Activated B cell treated with CpG ODN at 0.5 μM for 24 hours (primary cell): ENCODE results near the gene CDK14. TPM values are rescaled to one million over a fixed set of nuclear protein-coding genes. Genes with fewer than 3 reads are reported as not detected.

Experiments
- ATAC-seq: fragments of 200-7000 bp; cut with Tn5 transposase; one replicate; pipeline ENCODE4 v1.10.0; 2021; ENCODE audit warnings: low read depth, mild to moderate bottlenecking, moderate library complexity
- CTCF ChIA-PET: fragments of 350-600 bp; sonication (Branson Sonifier 250); formaldehyde crosslinking; loops from one replicate; lab custom pipeline; 2021; ENCODE audit warnings: antibody characterized with exemption; lab: Charles Lee
- POLR2A ChIA-PET: fragments of 350-600 bp; sonication (Branson Sonifier 250); formaldehyde crosslinking; loops from one replicate; lab custom pipeline; 2021; ENCODE audit warnings: antibody characterized with exemption; lab: Charles Lee
- DNase-seq: peaks from one replicate; pipeline ENCODE4 v3.0.0; 2022
- H3K27ac Mint-ChIP-seq: one replicate; pipeline ENCODE4 v1.8.0; 2020; ENCODE audit warnings: mixed read lengths
- H3K27me3 Mint-ChIP-seq: one replicate; pipeline ENCODE4 v1.8.0; 2021; ENCODE audit warnings: mixed read lengths
- H3K36me3 Mint-ChIP-seq: one replicate; pipeline ENCODE4 v1.8.0; 2021; ENCODE audit warnings: low read depth, mixed read lengths
- H3K4me1 Mint-ChIP-seq: one replicate; pipeline ENCODE4 v1.8.0; 2021; ENCODE audit warnings: mixed read lengths
- H3K4me3 Mint-ChIP-seq: one replicate; pipeline ENCODE4 v1.8.0; 2020; ENCODE audit warnings: mild to moderate bottlenecking, mixed read lengths
- H3K9me3 Mint-ChIP-seq: one replicate; pipeline ENCODE4 v1.8.0; 2020; ENCODE audit warnings: mixed read lengths
- intact Hi-C: fragments of 100-400 bp; cut with micrococcal nuclease; formaldehyde crosslinking; loops from one replicate; pipeline ENCODE4 v1.15.1; 2024
- total RNA-seq: library from RNA; stranded (reverse); gene quantifications from 2 replicates; pipeline ENCODE4 v1.2.3, GENCODE V29; 2022
- TF ChIP-seq, protein P1 (sequence below): fragments of 200-600 bp; IDR thresholded peaks from one replicate; pipeline ENCODE4 v1.8.0; 2022; ENCODE audit warnings: antibody characterized with exemption, mild to moderate bottlenecking

The CDK14 gene
- total RNA-seq, 1 donor from 2014 or later, result 140 TPM

- ChIA-PET CTCF (no interaction called here), POLR2A (no interaction called here)
- Mint-ChIP-seq H3K4me3 (no peak overlapping the region), H3K27me3 (no peaks in the 10 kb centered on the region), H3K27ac (no peak overlapping the region), H3K4me1 (peaks cover 11% of the 10 kb centered on the region), H3K36me3 (peaks cover 28% of the 10 kb centered on the region), H3K9me3 (peaks cover 15% of the 10 kb centered on the region)
- intact Hi-C loops, result no loop called here
- ATAC-seq (no peak), DNase-seq (no peak)
- TF ChIP-seq, protein P1, sequence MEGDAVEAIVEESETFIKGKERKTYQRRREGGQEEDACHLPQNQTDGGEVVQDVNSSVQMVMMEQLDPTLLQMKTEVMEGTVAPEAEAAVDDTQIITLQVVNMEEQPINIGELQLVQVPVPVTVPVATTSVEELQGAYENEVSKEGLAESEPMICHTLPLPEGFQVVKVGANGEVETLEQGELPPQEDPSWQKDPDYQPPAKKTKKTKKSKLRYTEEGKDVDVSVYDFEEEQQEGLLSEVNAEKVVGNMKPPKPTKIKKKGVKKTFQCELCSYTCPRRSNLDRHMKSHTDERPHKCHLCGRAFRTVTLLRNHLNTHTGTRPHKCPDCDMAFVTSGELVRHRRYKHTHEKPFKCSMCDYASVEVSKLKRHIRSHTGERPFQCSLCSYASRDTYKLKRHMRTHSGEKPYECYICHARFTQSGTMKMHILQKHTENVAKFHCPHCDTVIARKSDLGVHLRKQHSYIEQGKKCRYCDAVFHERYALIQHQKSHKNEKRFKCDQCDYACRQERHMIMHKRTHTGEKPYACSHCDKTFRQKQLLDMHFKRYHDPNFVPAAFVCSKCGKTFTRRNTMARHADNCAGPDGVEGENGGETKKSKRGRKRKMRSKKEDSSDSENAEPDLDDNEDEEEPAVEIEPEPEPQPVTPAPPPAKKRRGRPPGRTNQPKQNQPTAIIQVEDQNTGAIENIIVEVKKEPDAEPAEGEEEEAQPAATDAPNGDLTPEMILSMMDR, result no peak
These were observed 46.9 kb downstream of the CDK14 start for GRCh38 chr7:90642978-90643377.

- H3K27me3 Mint-ChIP-seq, result no peaks in the 10 kb centered on the region
- TF ChIP-seq, protein P1, result no peak
- H3K4me1 Mint-ChIP-seq, result peaks cover 17% of the 10 kb centered on the region
- ChIA-PET POLR2A (no interaction called here), CTCF (interaction anchor here (1.2 kb wide), 1 partner anchor 190 kb away, joined by 5 read pairs; no protein-coding TSS in a partner anchor)
- no peak for ATAC-seq
- H3K9me3 Mint-ChIP-seq, result peaks cover 13% of the 10 kb centered on the region
- peaks cover 24% of the 10 kb centered on the region for H3K36me3 Mint-ChIP-seq
- no peak for DNase-seq
- intact Hi-C loops, result no loop called here
- H3K27ac Mint-ChIP-seq, result peak overlapping the region; percentile 41
- no peak overlapping the region for H3K4me3 Mint-ChIP-seq
These were observed 49.7 kb downstream of the CDK14 start for GRCh38 chr7:90645784-90646183.

DNA sequence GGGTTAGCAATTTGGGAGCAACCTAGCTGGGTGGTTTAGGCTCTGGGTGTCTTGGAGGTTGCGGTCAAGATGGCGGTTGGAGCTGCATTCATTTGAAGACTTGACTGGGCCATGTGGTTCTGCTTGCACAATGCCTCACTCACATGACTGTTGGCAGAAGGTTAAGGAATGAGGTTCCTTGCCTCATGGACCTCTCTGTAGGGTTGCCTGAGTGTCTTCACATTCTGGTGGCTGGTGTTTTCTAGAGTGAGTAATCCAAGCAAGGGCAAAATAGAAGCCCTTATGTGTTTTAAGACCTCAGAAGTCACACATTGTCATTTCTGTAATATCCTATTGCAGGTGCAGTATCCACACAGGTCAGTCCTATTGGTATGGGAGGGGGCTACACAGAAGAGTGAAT, 52.0 kb downstream of the CDK14 start:
- Mint-ChIP-seq H3K27me3 (no peaks in the 10 kb centered on the region), H3K36me3 (peaks cover 11% of the 10 kb centered on the region), H3K4me3 (no peak overlapping the region)

GRCh38 chr7:90648834-90649233, 52.7 kb downstream of the CDK14 start:
- Mint-ChIP-seq H3K4me3 (no peak overlapping the region), H3K9me3 (peaks cover 2% of the 10 kb centered on the region), H3K27ac (no peak overlapping the region), H3K36me3 (peaks cover 9% of the 10 kb centered on the region), H3K27me3 (no peaks in the 10 kb centered on the region), H3K4me1 (peaks cover 28% of the 10 kb centered on the region)
- POLR2A ChIA-PET, result no interaction called here
- ATAC-seq (no peak), DNase-seq (no peak)
- TF ChIP-seq, protein P1, result no peak
- intact Hi-C loops, result no loop called here
- CTCF ChIA-PET, result no interaction called here

More for the DNA sequence above, 52.0 kb downstream of the CDK14 start:
- ChIA-PET POLR2A (no interaction called here), CTCF (no interaction called here)
- TF ChIP-seq, protein P1, result no peak
- DNase-seq, result no peak
- intact Hi-C loops, result no loop called here
- H3K4me1 Mint-ChIP-seq, result peaks cover 27% of the 10 kb centered on the region
- ATAC-seq, result no peak
- no peak overlapping the region for H3K27ac Mint-ChIP-seq
- peaks cover 5% of the 10 kb centered on the region for H3K9me3 Mint-ChIP-seq

DNA sequence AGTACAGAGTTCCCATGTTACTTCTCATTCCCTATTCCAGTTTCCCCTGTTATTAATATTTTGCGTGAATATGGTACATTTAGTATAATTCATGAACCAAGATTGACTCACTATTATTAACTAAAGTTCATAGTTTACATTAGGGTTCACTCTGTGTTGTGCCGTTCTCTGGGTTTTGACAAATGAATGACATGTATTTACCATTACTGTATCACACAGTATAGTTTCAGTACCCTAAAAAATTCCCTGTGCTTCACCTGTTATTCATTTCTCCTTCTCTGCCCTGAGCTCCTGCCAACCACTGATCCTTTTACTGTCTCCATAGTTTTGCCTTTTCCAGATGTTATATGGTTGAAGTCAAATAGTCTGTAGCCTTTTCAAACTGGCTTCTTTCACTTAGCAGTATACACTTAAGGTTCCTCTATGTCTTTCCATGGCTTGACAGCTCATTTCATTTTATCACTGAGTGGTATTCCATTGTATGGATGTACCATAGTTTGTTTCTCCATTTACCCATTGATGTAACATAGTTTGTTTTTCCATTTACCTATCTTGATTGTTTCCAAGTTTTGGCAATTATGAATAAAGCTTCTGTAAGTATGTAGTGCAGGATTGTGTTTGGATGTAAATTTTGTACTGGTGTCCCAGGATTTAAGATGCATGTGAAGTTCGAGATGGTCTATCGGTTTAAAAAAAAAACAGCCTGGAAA, 58.8 kb downstream of the CDK14 start:
- H3K9me3 Mint-ChIP-seq, result peaks cover 5% of the 10 kb centered on the region
- ATAC-seq (no peak), DNase-seq (no peak)
- peak overlapping the region; percentile 82 for H3K27ac Mint-ChIP-seq
- CTCF ChIA-PET, result interaction anchor here (0.6 to 1.3 kb wide), 3 partner anchors 24 to 101 kb away, joined by 3 to 4 read pairs (median 3); no protein-coding TSS in a partner anchor
- peaks cover 3% of the 10 kb centered on the region for H3K36me3 Mint-ChIP-seq
- no peaks in the 10 kb centered on the region for H3K27me3 Mint-ChIP-seq
- TF ChIP-seq, protein P1, result no peak
- POLR2A ChIA-PET, result interaction anchor here (0.7 to 2.0 kb wide), 2 partner anchors 58 to 427 kb away, joined by 3 to 4 read pairs; partner anchors contain the start of gene CDK14
- intact Hi-C loops, result loop anchor here (5.0 kb wide), 1 partner anchor 38 kb away; no protein-coding TSS in a partner anchor
- H3K4me1 Mint-ChIP-seq, result peaks cover 47% of the 10 kb centered on the region
- peak overlapping the region; percentile 32 for H3K4me3 Mint-ChIP-seq
